ENCODE data around the gene CCDC186. TPM values are rescaled to one million over a fixed set of nuclear protein-coding genes. Genes with fewer than 3 reads are reported as not detected.

The CCDC186 gene
- total RNA-seq, 5 donors from 2014 or later (not counting 1 experiment from before 2014, with no cell fraction given), result 25.2 to 46.7 (median 27.0) TPM

DNA sequence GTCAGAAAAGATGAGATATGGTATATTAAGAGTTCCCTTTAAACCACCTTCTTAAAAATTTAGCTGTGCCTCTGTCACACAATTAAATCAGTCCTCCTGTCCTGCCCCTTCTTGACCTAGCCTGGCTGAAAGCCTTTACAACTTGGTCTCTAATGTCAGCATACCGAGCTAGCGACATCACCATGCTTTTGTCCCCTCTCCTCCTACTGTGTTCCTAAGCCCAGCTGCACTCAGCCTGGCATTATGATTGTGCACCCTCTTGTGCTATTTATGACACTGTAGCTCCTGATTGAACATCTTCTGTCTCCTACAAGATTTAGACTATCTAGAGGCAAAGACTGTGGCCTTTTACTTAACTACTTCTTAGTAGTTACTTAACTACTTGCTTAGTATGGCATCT lies 34.3 kb upstream of the CCDC186 start:
- Mint-ChIP-seq H3K4me1 (no peaks in the 10 kb centered on the region), H3K27ac (no peak overlapping the region), H3K9me3 (no peaks in the 10 kb centered on the region), H3K36me3 (no peaks in the 10 kb centered on the region), H3K4me3 (no peak overlapping the region), H3K27me3 (peaks cover 5 to 8% of the 10 kb centered on the region in 2 donors)
- no peak for DNase-seq
- Histone ChIP-seq H3K4me1 (ENCODE audit: control insufficient read depth in 1 of 2, extremely low read depth in 1 of 2, insufficient read depth in 2 of 2, low read length in 2 of 2) (no peaks in the 10 kb centered on the region), H3K27me3 (replicated peaks in 1 of 2; ENCODE audit: control insufficient read depth in 2 of 2, extremely low read depth in 1 of 2, insufficient read depth in 2 of 2, low read length in 1 of 2) (peaks cover 0 to 5% of the 10 kb centered on the region in 2 experiments), H3K27ac (ENCODE audit: low read length) (no peak overlapping the region), H3K4me3 (ENCODE audit: control insufficient read depth in 1 of 2, extremely low read depth in 1 of 2, low read length in 1 of 2) (no peak overlapping the region), H3K9me3 (no peaks in the 10 kb centered on the region), H3K36me3 (ENCODE audit: control insufficient read depth in 2 of 2, extremely low read depth in 1 of 2, insufficient read depth in 1 of 2, low read length in 1 of 2) (no peaks in the 10 kb centered on the region)
- POLR2A ChIA-PET, result no interaction called here
- ATAC-seq (replicated peaks in 1 of 4), result no peak
- CTCF ChIA-PET, result no interaction called here
- WGBS (ENCODE audit: insufficient coverage), result 100% methylated on average over 2 of the region's 2 CpGs

DNA sequence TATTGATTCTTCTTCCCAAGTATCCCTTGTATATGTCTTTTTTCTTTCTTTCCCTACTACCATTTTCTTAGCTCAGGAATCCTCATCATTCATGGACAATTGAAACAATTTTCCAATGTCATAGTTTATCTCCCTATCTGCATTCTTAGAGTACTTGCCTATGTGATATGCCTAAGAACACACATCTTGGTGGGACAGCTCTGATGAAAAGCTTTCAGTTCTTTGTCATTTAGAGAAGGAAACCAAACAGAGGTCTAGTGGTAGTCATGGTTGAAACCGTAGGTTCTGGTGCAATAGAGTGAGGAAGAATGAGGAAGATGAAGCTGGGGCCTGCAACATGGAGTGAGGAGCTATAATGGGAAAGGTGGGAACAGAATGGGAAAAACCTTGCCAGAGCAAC lies 33.3 kb upstream of the CCDC186 start:
- POLR2A ChIA-PET, result no interaction called here

DNA sequence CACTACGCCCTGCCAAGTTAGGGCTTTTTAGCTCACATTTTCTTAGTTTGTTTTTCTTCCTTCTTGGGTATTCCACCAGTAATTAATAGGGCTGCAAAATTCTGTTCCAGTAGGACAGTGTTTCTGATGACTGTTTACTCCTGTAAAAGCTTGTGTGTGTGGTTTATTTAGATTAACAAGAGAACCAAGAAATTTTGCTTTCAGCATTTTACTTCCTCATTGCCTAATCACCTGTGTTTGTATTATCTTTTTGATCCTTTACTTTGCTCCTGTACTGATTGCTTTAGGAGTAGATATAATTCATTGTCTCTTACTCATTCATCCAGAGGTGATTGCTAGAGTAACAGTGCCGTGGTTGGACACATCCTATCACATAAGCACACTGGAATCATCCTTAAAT lies 32.9 kb upstream of the CCDC186 start:
- ChIA-PET POLR2A (no interaction called here), CTCF (interaction anchor here in 1 of 2 donors (0.6 kb wide), 1 partner anchor 12 kb away, joined by 3 read pairs; no protein-coding TSS in a partner anchor)
- no peak overlapping the region for H3K4me3 Mint-ChIP-seq
- H3K4me1 Mint-ChIP-seq, result no peaks in the 10 kb centered on the region
- no peak overlapping the region for H3K27ac Mint-ChIP-seq
- Histone ChIP-seq H3K36me3 (ENCODE audit: control insufficient read depth in 2 of 2, extremely low read depth in 1 of 2, insufficient read depth in 1 of 2, low read length in 1 of 2) (no peaks in the 10 kb centered on the region), H3K9me3 (no peaks in the 10 kb centered on the region), H3K27me3 (replicated peaks in 1 of 2; ENCODE audit: control insufficient read depth in 2 of 2, extremely low read depth in 1 of 2, insufficient read depth in 2 of 2, low read length in 1 of 2) (peaks cover 0 to 5% of the 10 kb centered on the region in 2 experiments), H3K4me3 (ENCODE audit: control insufficient read depth in 1 of 2, extremely low read depth in 1 of 2, low read length in 1 of 2) (no peak overlapping the region), H3K4me1 (ENCODE audit: control insufficient read depth in 1 of 2, extremely low read depth in 1 of 2, insufficient read depth in 2 of 2, low read length in 2 of 2) (no peaks in the 10 kb centered on the region), H3K27ac (ENCODE audit: low read length) (no peak overlapping the region)
- whole genome bisulfite sequencing (ENCODE audit: insufficient coverage), result 57% methylated on average over 1 of the region's 2 CpGs
- DNase-seq (no peak), ATAC-seq (replicated peaks in 1 of 4) (no peak)
- no peaks in the 10 kb centered on the region for H3K9me3 Mint-ChIP-seq
- no peaks in the 10 kb centered on the region for H3K36me3 Mint-ChIP-seq
- peaks cover 11 to 13% of the 10 kb centered on the region in 2 donors for H3K27me3 Mint-ChIP-seq

More for the DNA sequence above, 33.3 kb upstream of the CCDC186 start:
- Mint-ChIP-seq H3K4me1 (no peaks in the 10 kb centered on the region), H3K9me3 (no peaks in the 10 kb centered on the region), H3K4me3 (no peak overlapping the region), H3K27me3 (peaks cover 11 to 12% of the 10 kb centered on the region in 2 donors), H3K36me3 (no peaks in the 10 kb centered on the region), H3K27ac (no peak overlapping the region)
- ATAC-seq (replicated peaks in 1 of 4), result no peak
- peaks cover 0 to 5% of the 10 kb centered on the region in 2 experiments for H3K27me3 ChIP-seq (replicated peaks in 1 of 2; ENCODE audit: control insufficient read depth in 2 of 2, extremely low read depth in 1 of 2, insufficient read depth in 2 of 2, low read length in 1 of 2)
- no peaks in the 10 kb centered on the region for H3K9me3 ChIP-seq
- no peak overlapping the region for H3K4me3 ChIP-seq (ENCODE audit: control insufficient read depth in 1 of 2, extremely low read depth in 1 of 2, low read length in 1 of 2)
- H3K27ac ChIP-seq (ENCODE audit: low read length), result no peak overlapping the region
- no peak for DNase-seq
- no peaks in the 10 kb centered on the region for H3K4me1 ChIP-seq (ENCODE audit: control insufficient read depth in 1 of 2, extremely low read depth in 1 of 2, insufficient read depth in 2 of 2, low read length in 2 of 2)
- WGBS (ENCODE audit: insufficient coverage), result 86% methylated on average over 1 of the region's 1 CpG
- no peaks in the 10 kb centered on the region for H3K36me3 ChIP-seq (ENCODE audit: control insufficient read depth in 2 of 2, extremely low read depth in 1 of 2, insufficient read depth in 1 of 2, low read length in 1 of 2)
- CTCF ChIA-PET, result interaction anchor here in 1 of 2 donors (0.6 kb wide), 1 partner anchor 13 kb away, joined by 3 read pairs; no protein-coding TSS in a partner anchor

DNA sequence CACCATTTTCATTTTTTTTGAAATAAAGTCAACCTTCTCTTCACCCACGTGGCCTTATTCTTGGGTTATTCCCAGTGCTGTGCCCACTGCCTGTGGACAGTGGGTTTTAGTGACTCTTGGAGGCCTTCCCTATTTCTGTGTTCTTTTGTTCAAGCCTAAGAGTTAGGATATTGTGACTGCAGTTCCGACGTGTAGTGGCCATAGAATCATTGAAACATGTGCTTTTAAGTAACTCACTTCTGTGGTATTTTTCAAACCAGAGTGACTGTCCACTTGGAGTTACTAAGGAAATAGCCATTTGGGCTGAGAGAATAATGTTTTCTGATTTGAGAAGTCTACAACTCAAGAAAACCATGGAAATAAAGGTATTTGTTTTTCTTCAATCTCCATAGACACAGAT lies 28.8 kb upstream of the CCDC186 start:
- ATAC-seq (replicated peaks in 1 of 4) (no peak), DNase-seq (no peak)
- ChIA-PET POLR2A (no interaction called here), CTCF (no interaction called here)
- WGBS (ENCODE audit: insufficient coverage), result 60% methylated on average over 1 of the region's 3 CpGs
- Histone ChIP-seq H3K9me3 (no peaks in the 10 kb centered on the region), H3K4me1 (ENCODE audit: control insufficient read depth in 1 of 2, extremely low read depth in 1 of 2, insufficient read depth in 2 of 2, low read length in 2 of 2) (no peaks in the 10 kb centered on the region), H3K27me3 (replicated peaks in 1 of 2; ENCODE audit: control insufficient read depth in 2 of 2, extremely low read depth in 1 of 2, insufficient read depth in 2 of 2, low read length in 1 of 2) (peaks cover 0 to 20% of the 10 kb centered on the region in 2 experiments), H3K27ac (ENCODE audit: low read length) (no peak overlapping the region), H3K36me3 (ENCODE audit: control insufficient read depth in 2 of 2, extremely low read depth in 1 of 2, insufficient read depth in 1 of 2, low read length in 1 of 2) (no peaks in the 10 kb centered on the region), H3K4me3 (ENCODE audit: control insufficient read depth in 1 of 2, extremely low read depth in 1 of 2, low read length in 1 of 2) (no peak overlapping the region)
- H3K27ac Mint-ChIP-seq, result no peak overlapping the region
- H3K27me3 Mint-ChIP-seq, result peaks cover 34 to 39% of the 10 kb centered on the region in 2 donors
- no peaks in the 10 kb centered on the region for H3K36me3 Mint-ChIP-seq
- no peaks in the 10 kb centered on the region for H3K9me3 Mint-ChIP-seq
- H3K4me1 Mint-ChIP-seq, result no peaks in the 10 kb centered on the region
- no peak overlapping the region for H3K4me3 Mint-ChIP-seq

DNA sequence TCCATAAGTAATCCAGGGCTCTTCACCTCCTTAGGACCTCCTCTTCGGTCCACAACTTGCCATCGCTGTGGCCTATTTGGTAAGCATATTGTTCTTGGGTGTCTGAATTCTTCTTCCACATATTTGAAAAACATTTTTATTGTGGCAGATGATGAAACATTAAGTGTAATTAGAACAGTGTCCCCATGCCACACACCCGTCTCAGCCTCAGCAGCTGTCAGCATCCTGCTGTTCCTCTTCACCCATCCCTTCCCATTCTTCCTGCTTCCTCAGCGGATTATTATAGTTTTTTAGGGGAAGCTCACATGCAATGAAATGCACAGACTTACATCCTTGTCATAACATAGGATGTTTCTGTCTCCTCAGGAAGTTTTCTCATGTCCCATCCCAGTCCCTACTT lies 25.2 kb upstream of the CCDC186 start:
- no peak for DNase-seq
- no peak overlapping the region for H3K27ac ChIP-seq (ENCODE audit: low read length)
- H3K4me1 ChIP-seq (ENCODE audit: control insufficient read depth in 1 of 2, extremely low read depth in 1 of 2, insufficient read depth in 2 of 2, low read length in 2 of 2), result no peaks in the 10 kb centered on the region
- H3K4me3 ChIP-seq (ENCODE audit: control insufficient read depth in 1 of 2, extremely low read depth in 1 of 2, low read length in 1 of 2), result no peak overlapping the region
- H3K36me3 ChIP-seq (ENCODE audit: control insufficient read depth in 2 of 2, extremely low read depth in 1 of 2, insufficient read depth in 1 of 2, low read length in 1 of 2), result no peaks in the 10 kb centered on the region
- ChIA-PET POLR2A (no interaction called here), CTCF (no interaction called here)
- Mint-ChIP-seq H3K27ac (no peak overlapping the region), H3K27me3 (peaks cover 34 to 49% of the 10 kb centered on the region in 2 donors), H3K9me3 (no peaks in the 10 kb centered on the region), H3K4me3 (no peak overlapping the region), H3K36me3 (no peaks in the 10 kb centered on the region), H3K4me1 (peaks cover 0 to 7% (median 3%) of the 10 kb centered on the region in 3 donors)
- ATAC-seq (replicated peaks in 1 of 4), result no peak
- WGBS (ENCODE audit: insufficient coverage), result no CpG with 5 or more reads among the region's 4 CpGs
- H3K27me3 ChIP-seq (replicated peaks in 1 of 2; ENCODE audit: control insufficient read depth in 2 of 2, extremely low read depth in 1 of 2, insufficient read depth in 2 of 2, low read length in 1 of 2), result peaks cover 0 to 21% of the 10 kb centered on the region in 2 experiments
- no peaks in the 10 kb centered on the region for H3K9me3 ChIP-seq

DNA sequence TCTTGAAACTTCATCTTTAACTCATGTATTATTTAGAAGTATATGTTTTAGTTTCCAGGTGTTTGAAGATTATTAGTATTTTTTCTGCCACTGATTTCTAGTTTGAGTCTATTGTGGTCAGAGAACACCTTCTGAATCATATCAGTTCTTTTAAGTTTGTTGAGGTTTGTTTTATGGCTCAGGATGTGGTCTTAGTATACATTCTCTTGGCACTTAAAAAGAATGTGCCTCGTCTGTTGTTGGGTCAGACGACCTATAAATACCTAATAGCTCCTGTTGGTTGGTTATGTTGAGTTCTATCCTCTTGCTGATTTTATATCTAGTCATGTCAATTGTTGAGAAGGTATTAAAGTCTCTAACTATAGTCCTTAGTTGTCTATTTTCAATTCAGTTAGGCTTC lies 21.1 kb upstream of the CCDC186 start:
- no peak for ATAC-seq (replicated peaks in 1 of 4)
- H3K9me3 Mint-ChIP-seq, result no peaks in the 10 kb centered on the region

More for the DNA sequence above, 21.1 kb upstream of the CCDC186 start:
- Histone ChIP-seq H3K27ac (ENCODE audit: low read length) (no peak overlapping the region), H3K36me3 (ENCODE audit: control insufficient read depth in 2 of 2, extremely low read depth in 1 of 2, insufficient read depth in 1 of 2, low read length in 1 of 2) (no peaks in the 10 kb centered on the region), H3K27me3 (replicated peaks in 1 of 2; ENCODE audit: control insufficient read depth in 2 of 2, extremely low read depth in 1 of 2, insufficient read depth in 2 of 2, low read length in 1 of 2) (peaks cover 0 to 16% of the 10 kb centered on the region in 2 experiments), H3K9me3 (no peaks in the 10 kb centered on the region), H3K4me3 (ENCODE audit: control insufficient read depth in 1 of 2, extremely low read depth in 1 of 2, low read length in 1 of 2) (no peak overlapping the region), H3K4me1 (ENCODE audit: control insufficient read depth in 1 of 2, extremely low read depth in 1 of 2, insufficient read depth in 2 of 2, low read length in 2 of 2) (no peaks in the 10 kb centered on the region)
- Mint-ChIP-seq H3K27me3 (peaks cover 16 to 43% of the 10 kb centered on the region in 2 donors), H3K4me3 (no peak overlapping the region), H3K27ac (no peak overlapping the region), H3K36me3 (no peaks in the 10 kb centered on the region), H3K4me1 (peaks cover 0 to 7% (median 3%) of the 10 kb centered on the region in 3 donors)
- no peak for DNase-seq
- ChIA-PET CTCF (interaction anchor here in 1 of 2 donors (0.6 kb wide), 1 partner anchor 12 kb away, joined by 3 read pairs; no protein-coding TSS in a partner anchor), POLR2A (no interaction called here)
- WGBS (ENCODE audit: insufficient coverage), result no CpG with 5 or more reads among the region's 2 CpGs

Data from T-cell (primary cell).